DND-41 (cell line): ENCODE data around the gene CNOT11.

ENCODE experiments used
- ATAC-seq: fragments of 200-7000 bp; cut with Tn5 transposase; 3 replicates; pipeline ENCODE4 v1.9.1; 2021; ENCODE audit warnings: low read depth; ENCODE audit not compliant: insufficient read depth
- DNase-seq: peaks from one replicate; pipeline ENCODE4 v3.0.0-alpha.2; 2020
- H2AFZ ChIP-seq: 2 replicates; pipeline ENCODE4 v1.6.0; 2012; ENCODE audit warnings: low read depth, low read length
- H3K27ac ChIP-seq: 2 replicates; pipeline ENCODE4 v1.5.1; 2012; ENCODE audit warnings: low read length, inconsistent platforms
- H3K27me3 ChIP-seq: fragments of 200-600 bp; sonication (generic); 2 replicates; pipeline ENCODE4 v1.6.0; 2012; ENCODE audit warnings: low read length, mild to moderate bottlenecking, inconsistent platforms; ENCODE audit not compliant: insufficient read depth, poor library complexity
- H3K36me3 ChIP-seq: 2 replicates; pipeline ENCODE4 v1.5.1; 2012; ENCODE audit warnings: low read length, inconsistent platforms; ENCODE audit not compliant: insufficient read depth
- H3K4me1 ChIP-seq: 2 replicates; pipeline ENCODE4 v1.5.1; 2012; ENCODE audit warnings: mild to moderate bottlenecking, low read length; ENCODE audit not compliant: insufficient read depth
- H3K4me2 ChIP-seq: 2 replicates; pipeline ENCODE4 v1.6.0; 2012; ENCODE audit warnings: mild to moderate bottlenecking, moderate library complexity, low read length, inconsistent platforms; ENCODE audit not compliant: insufficient read depth
- H3K4me3 ChIP-seq, 2 experiments: fragments of 200-600 bp in 1 of 2; shearing (Covaris generic) in 1 of 2; 2 replicates each; pipeline ENCODE4 v1.5.1; 2012 to 2016; ENCODE audit warnings: inconsistent platforms in 2 of 2, low read length in 2 of 2, mild to moderate bottlenecking in 2 of 2, low read depth in 1 of 2, moderate library complexity in 1 of 2
- H3K79me2 ChIP-seq: 2 replicates; pipeline ENCODE4 v1.6.0; 2012; ENCODE audit warnings: low read length, inconsistent platforms; ENCODE audit not compliant: insufficient read depth
- H3K9ac ChIP-seq: 2 replicates; pipeline ENCODE4 v1.6.0; 2012; ENCODE audit warnings: low read depth, mild to moderate bottlenecking, inconsistent platforms, low read length, moderate library complexity
- H3K9me3 ChIP-seq: 2 replicates; pipeline ENCODE4 v1.5.1; 2012; ENCODE audit warnings: low read length, moderate library complexity, mild to moderate bottlenecking, inconsistent platforms; ENCODE audit not compliant: insufficient read depth, severe bottlenecking
- H4K20me1 ChIP-seq: 2 replicates; pipeline ENCODE4 v1.6.0; 2012; ENCODE audit warnings: low read length; ENCODE audit not compliant: insufficient read depth
- CTCF ChIP-seq: IDR thresholded peaks from 2 replicates; pipeline ENCODE4 v1.5.1; 2012; ENCODE audit warnings: borderline replicate concordance, low read length, moderate library complexity, mild to moderate bottlenecking; ENCODE audit not compliant: poor library complexity, severe bottlenecking; ENCODE audit errors: extremely low read depth
- EZH2 ChIP-seq: IDR thresholded peaks from 3 replicates; pipeline ENCODE4 v1.6.1; 2012; ENCODE audit warnings: borderline replicate concordance, low read depth, mild to moderate bottlenecking, moderate library complexity, low read length, inconsistent platforms; ENCODE audit not compliant: severe bottlenecking

CNOT11 gene

GRCh38 chr2:101287303-101287702, 34.6 kb downstream of the CNOT11 start:
- Histone ChIP-seq H3K4me1 (no peaks in the 10 kb centered on the region), H3K4me2 (no peak overlapping the region), H3K9me3 (no peaks in the 10 kb centered on the region), H3K79me2 (no peaks in the 10 kb centered on the region), H3K9ac (no peak overlapping the region), H3K27ac (no peak overlapping the region), H3K4me3 (no peak overlapping the region), H2AFZ (no peak overlapping the region), H3K36me3 (peaks cover 80% of the 10 kb centered on the region), H3K27me3 (no peaks in the 10 kb centered on the region), H4K20me1 (0 out of 2 replicates have a peak, but pooled peaks cover 5% of the 10 kb centered on the region)
- no peak for DNase-seq
- TF ChIP-seq CTCF (no peak), EZH2 (no peak)
- no peak for ATAC-seq

GRCh38 chr2:101290711-101291110, 38.0 kb downstream of the CNOT11 start:
- Histone ChIP-seq H3K27me3 (no peaks in the 10 kb centered on the region), H3K9ac (no peak overlapping the region), H3K4me2 (no peak overlapping the region), H3K79me2 (peaks cover 24% of the 10 kb centered on the region), H3K4me1 (no peaks in the 10 kb centered on the region), H3K4me3 (no peak overlapping the region), H3K27ac (no peak overlapping the region), H3K36me3 (peaks cover 74% of the 10 kb centered on the region), H3K9me3 (no peaks in the 10 kb centered on the region), H2AFZ (no peak overlapping the region), H4K20me1 (peaks cover 6% of the 10 kb centered on the region; the same call in 1 of the 2 replicates)
- no peak for DNase-seq
- TF ChIP-seq EZH2 (no peak), CTCF (no peak)
- ATAC-seq: no peak

GRCh38 chr2:101291973-101292372, 39.3 kb downstream of the CNOT11 start:
- H3K4me3 ChIP-seq: no peak overlapping the region
- H2AFZ ChIP-seq: no peak overlapping the region
- H3K27me3 ChIP-seq: no peaks in the 10 kb centered on the region
- H3K4me2 ChIP-seq: no peak overlapping the region
- H3K36me3 ChIP-seq: peaks cover 64% of the 10 kb centered on the region
- H3K9me3 ChIP-seq: no peaks in the 10 kb centered on the region
- no peak overlapping the region for H3K27ac ChIP-seq
- H3K79me2 ChIP-seq: peaks cover 36% of the 10 kb centered on the region
- H3K9ac ChIP-seq: no peak overlapping the region
- DNase-seq (no peak), ATAC-seq (no peak)
- H4K20me1 ChIP-seq: peaks cover 12% of the 10 kb centered on the region; the same call in 1 of the 2 replicates
- TF ChIP-seq CTCF: no peak
- TF ChIP-seq EZH2: no peak
- no peaks in the 10 kb centered on the region for H3K4me1 ChIP-seq

- H3K4me3 ChIP-seq: no peak overlapping the region
- no peak for DNase-seq
- H3K36me3 ChIP-seq: peaks cover 48% of the 10 kb centered on the region
- H3K4me1 ChIP-seq: peaks cover 11% of the 10 kb centered on the region; the same call in 1 of the 2 replicates
- H3K27me3 ChIP-seq: no peaks in the 10 kb centered on the region
- no peak overlapping the region for H3K4me2 ChIP-seq
- no peak overlapping the region for H3K27ac ChIP-seq
- H3K79me2 ChIP-seq: peaks cover 51% of the 10 kb centered on the region
- ATAC-seq: no peak
- H4K20me1 ChIP-seq: peaks cover 24% of the 10 kb centered on the region; the same call in 1 of the 2 replicates
- H2AFZ ChIP-seq: no peak overlapping the region
- TF ChIP-seq CTCF: no peak
- TF ChIP-seq EZH2: no peak
- no peaks in the 10 kb centered on the region for H3K9me3 ChIP-seq
- H3K9ac ChIP-seq: no peak overlapping the region
Measured at GRCh38 chr2:101293544-101293943, 40.9 kb downstream of the CNOT11 start.
